Stimulated activated CD8-positive, alpha-beta memory T cell treated with anti-CD3 and anti-CD28 coated beads, Interleukin-7, amount 100 ng/mL, for 1 hour (primary cell): ENCODE measurements around the gene SLC25A21.

Experiments
- DNase-seq, 2 donors: peaks; one replicate each; pipeline ENCODE4 v3.0.0-alpha.2; 2020; ENCODE audit warnings: low read depth in 2 of 2

The SLC25A21 gene

DNA sequence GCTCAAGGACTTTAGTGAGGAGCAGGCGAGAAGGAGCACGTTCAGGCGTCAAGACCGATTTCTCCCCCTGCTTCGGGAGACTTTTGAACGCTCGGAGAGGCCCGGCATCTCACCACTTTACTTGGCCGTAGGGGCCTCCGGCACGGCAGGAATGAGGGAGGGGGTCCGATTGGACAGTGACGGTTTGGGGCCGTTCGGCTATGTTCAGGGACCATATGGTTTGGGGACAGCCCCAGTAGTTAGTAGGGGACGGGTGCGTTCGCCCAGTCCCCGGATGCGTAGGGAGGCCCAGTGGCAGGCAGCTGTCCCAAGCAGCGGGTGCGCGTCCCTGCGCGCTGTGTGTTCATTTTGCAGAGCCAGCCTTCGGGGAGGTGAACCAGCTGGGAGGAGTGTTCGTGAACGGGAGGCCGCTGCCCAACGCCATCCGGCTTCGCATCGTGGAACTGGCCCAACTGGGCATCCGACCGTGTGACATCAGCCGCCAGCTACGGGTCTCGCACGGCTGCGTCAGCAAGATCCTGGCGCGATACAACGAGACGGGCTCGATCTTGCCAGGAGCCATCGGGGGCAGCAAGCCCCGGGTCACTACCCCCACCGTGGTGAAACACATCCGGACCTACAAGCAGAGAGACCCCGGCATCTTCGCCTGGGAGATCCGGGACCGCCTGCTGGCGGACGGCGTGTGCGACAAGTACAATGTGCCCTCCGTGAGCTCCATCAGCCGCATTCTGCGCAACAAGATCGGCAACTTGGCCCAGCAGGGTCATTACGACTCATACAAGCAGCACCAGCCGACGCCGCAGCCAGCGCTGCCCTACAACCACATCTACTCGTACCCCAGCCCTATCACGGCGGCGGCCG is 509.6 kb downstream of the SLC25A21 start:
- no peak for DNase-seq

DNA sequence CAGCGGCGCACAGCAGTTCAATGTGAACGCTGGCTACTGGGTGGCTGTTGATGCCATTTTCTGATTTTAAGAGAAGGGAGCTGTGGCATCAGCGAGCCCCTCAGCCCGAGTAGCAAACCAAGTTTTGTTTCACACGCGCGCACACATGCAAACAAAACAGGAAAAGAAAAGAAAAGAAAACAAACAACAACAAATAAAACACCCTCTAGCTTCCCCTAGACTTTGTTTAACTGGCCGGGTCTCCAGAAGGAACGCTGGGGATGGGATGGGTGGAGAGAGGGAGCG is 510.2 kb downstream of the SLC25A21 start:
- no peak for DNase-seq

DNA sequence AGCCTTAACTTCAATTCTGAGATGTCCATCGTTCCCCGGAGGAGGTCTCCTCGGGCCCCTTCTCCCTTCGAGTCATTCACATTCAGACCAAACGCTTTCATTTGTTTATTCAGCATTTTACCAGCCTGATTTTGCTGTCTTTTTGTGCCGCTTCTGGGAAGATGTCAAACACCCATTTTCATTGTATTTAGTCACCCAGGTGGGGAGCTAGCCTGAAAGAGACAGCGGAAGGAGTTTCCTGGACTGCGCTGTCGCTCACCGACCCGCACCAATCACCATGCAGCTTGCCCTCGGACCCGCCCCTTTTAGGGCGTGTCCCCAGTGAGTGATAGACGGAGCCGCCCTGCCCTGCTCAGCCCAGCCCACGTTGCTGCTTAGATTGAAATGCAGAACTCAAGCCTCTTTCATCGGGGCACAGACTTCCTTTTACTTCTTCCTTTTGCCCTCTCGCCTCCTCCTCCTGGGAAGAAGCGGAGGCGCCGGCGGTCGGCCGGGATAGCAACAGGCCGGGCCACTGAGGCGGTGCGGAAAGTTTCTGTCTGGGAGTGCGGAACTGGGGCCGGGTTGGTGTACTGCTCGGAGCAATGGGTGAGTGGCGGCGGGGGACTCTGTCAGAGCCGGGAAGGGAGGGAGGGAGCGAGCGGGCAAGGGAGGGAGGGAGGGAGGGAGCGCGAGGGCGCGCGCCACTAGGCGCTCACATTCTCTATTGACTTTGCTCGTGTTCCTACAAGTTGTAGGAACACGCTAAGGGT is 510.7 kb downstream of the SLC25A21 start, which contains the start of gene PAX9:
TSS of gene PAX9 (plus strand) at position 355 of the 752 bp plus-strand sequence. CDS start at position 585, 230 bp downstream.
- DNase-seq, result no peak

DNA sequence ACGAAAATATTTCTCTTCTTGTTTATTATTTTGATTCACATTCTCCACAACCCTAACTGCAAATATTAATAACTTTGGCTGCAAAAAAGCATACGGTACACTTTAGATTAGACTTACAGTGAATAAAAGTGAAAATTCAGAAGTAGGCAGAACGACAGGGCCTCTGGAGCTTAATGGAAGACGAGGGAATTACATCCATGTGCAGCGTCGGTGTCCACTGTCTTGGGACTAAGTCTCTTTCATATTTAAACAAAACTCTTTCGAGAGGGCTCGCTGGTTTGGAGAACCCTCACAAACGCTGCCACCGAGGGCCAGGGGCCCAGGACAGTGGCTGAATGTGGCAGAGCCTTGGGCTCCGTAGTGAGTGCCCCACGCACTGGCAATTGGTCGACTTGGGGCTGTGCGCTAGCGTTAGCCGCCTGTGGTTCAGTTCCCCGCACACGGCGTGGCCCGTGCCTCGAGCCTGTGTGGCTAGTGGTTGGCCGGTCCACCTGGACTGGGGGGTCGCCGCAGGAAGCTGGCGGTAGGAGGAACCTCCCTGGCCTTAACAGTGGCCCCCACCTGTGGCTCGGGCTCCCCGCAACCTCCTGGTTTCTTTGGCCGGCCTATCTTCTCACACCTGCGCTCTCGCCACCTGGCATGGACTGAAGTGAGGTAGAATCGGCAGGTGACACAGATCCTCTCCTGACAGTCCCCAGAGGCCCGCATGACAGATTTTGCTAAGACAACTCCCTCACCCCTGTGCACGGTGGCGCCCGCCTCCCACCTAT is 511.5 kb downstream of the SLC25A21 start:
- DNase-seq, result no peak

DNA sequence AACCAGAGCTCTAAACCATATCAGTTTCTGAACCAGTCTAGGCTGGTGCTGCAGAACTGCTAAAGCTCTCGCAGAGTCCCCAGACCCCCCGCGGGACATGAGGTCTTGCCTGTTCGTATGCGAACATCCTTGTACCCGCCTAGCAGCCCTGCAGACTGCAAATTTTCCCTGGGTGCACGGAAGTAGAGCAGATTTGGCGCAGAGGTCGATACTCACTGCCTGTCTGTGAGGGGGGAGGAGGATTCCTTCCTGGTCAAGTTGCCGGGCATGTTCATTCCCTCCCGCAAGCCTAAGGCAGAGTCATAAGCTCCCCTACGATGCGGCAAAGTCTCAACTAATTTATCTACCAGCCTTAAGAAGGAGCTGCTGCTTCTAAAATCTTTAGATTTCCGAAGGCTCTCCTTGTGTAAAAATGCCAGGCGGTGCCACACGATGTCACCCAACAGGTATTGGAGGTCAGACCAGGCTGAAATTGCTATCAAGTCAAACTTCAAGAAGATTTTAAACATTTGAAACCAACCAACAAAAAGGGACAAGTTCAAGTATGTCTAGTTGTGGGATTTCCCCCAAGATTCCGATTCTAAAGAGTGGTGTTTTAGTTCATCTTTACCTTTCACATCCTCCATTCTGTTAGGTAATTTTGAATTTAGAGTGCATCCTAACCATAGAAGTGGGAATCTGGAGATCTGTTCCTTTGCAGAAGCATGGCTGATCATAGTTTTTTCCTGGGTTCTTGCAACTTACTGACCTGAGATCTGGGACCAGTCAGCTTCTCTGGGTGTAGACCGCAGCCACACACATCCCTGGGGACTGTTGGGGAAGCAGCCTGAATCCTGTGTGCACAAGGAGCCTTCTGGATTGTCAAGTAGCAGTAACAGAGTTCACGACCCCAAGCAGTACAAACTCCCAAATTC is 512.3 kb downstream of the SLC25A21 start:
- DNase-seq, result no peak

DNA sequence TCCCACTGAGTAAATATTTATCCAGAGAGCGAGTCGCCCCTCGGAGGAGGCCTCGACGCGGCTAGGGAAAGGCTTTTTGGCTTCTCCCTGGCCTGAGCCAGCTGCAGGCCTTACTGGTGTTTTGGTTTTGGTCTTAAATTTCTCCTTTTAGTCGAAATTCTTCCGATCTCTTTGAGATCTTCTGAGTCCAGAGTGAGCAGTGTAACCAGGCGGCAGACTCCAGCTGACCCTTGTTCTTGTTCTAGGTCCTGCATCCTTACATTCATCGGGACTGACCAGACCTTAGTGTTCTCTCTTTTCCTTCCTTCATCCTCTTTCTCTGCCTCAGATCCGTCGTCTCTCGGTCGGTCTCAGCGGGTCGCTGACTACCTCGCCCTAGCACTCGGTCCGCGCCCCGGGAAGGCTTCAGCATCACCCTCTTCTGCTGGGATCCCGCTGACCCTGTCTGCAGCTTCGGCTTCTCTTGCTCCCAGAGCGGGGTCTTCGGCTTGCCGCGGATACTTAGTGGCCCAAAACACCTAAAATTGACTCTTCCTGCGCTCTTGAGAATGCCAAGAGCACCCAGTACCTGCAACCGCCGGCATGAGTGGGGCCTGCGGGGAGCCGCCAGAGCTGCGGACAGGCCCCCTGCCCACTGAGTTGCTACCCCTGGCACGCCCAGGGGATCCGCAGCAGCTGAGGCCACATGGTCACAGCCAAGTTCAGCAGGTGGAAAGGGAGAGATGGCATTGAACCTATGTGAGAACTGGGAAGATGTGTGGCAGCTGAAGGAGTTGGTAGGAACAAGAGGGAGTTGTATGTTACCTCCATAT is 513.2 kb downstream of the SLC25A21 start:
- no peak for DNase-seq

DNA sequence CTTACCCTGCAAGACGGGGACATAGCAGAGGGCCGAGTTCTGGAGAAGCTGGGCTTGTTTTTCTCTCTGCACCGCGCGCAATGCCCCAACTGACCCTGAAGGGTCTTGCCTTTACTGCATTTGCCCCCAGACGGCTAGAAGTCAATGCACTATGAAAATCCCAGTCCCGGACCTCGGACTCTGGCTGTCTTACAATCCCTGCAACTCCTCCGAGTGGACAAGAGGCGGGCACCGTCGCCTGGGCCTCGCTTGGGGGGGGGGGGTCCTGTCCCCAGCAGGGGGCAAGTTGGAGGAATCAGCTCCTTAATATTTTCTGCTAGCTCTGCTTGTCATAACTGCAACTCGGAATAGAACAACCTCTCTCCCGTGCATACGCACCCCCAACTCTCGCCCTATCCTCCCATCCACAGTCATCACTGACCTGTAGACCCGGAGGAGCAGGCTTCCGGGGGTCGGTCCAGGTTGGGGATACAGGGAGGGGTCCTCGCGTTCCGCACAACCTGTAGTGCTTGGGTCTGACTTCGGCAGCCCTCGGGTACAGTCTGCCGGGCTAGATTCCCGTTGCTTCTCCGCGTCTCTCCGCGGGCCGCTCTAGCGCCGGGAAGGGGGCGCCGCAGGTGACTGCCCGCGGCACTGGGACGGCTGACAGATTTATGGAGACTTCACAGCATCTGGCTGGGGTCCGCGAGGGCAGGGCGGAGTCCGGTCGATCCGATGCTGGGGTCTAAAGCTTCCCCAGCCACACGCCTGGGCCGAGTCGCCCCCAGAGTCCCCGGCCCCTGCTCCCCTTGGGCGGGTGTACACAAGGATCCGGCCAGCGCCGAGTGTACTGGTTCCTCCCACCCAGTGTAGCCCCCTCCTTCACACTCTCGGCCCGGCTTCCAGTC is 514.0 kb downstream of the SLC25A21 start:
- DNase-seq, result no peak

DNA sequence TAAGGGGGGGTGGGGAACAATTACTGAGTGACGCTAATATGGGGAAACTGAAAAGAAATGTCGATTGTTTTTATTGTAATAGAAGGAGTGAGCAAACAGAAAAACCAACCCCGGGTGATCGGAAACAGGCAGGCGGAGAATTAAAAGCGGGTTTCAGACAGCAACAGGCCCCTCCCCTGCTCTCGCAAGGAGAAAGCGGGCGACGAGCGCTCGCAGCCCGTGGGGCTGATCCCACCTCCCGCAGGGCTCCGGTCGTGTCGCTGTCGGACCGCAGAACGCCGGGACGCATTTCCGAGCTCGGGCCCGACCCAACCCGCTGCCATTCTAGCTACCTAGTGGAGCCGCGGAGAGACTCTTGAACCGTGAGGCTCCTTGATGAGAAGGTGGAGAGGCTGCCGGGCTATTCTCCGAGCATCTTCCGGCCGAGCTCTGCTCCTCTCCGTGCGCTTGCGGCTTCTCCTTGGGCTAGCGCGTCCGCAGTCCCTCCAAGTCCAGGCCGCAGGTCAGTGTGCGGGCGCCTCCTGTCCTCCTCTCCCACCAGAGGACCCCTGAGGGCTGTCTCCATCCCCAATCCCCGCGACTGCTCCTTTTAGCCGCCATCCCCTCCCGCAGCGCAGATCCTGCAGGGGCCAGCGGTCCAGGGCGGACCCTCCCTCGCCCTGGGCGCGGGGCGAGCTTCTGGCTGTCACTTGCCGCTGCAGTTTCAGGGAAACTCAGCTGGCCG is 514.8 kb downstream of the SLC25A21 start:
- DNase-seq, result no peak

DNA sequence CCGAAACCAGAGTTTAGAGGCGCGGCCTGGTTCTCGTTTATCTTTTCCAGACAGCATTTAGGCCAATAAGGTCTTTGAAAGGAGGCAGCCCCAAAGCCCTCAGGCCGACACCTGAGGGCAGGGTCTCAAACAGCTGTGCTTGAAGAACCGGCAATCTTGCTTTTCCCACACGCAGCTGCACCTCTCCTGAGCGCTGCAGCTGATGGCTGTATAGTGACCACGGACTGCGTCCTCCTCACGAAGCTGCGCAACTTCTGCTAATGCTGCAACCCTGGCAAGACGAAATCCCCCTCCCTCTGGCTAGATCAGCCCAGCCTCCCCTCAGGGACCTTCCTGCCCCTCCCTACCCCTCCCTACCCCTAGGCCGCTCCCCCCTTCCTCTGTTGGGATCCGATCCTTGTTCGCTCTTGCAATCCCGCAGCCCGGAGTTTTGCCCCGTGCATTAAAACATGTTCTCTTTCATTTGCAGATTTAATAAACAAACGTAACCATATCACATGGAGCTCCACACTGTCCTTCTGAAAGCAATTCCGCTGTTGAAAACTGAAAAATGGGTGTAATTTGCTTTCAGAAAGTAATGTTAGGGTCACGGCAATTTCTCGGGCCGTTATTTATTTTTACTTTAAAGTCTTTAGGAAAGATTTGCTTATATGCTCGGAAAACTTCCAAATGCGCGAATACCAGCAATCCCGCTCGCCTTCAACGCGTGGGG is 515.6 kb downstream of the SLC25A21 start:
- DNase-seq, result no peak

DNA sequence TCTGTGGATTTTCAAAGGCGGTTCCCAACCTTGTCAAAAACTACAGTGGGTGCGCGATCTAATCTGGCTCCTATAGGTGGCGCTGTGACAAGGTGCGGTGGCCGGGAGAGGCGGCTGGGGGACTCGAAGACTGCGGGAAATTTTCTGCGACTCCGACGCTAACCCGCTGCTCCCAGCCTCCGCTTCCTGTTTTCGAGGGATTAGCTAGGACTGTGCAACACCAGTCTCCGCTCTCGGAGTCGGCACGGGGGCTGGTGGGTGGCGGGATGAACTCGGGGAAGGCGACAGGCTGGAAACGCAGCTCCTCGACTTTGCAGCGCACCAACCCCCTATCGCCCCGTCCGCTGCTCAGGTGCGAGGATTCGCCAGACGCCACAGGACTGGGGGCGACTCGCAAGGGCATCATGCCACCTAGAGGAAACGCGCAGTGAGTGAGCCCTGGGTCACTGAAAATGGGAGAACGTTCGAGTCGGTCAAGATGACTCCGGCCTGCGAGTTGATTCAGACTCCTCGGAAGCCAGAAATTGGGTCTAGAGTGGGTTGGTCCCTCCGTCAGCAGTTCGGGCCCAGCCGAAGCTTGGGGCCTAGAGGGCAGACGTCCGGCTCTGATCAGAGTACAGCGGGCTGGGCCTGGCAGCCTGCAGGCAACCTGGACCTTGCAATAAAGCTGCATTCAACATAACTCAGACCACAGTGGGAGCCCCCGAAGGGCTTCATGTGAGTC is 516.3 kb downstream of the SLC25A21 start:
- DNase-seq, result no peak

DNA sequence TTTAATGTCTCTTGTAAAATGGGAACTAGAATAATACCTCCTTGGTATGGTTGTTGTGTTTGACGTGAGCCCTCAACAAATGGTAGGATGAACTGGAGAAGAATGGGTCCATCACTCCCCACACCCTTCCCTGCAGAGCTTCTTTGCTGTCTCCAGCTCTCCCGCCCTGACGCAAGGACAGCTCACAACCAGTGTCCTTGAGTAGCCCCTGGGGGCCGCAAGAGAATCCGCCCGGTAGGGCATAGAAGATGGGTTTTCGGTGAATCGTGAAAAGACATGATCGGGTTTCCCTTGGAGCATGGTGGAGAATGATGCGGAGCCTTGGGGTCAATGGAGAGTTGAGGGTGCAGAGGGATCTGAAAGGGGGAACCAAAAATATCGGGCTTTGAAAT is 516.8 kb downstream of the SLC25A21 start:
- DNase-seq, result no peak

DNA sequence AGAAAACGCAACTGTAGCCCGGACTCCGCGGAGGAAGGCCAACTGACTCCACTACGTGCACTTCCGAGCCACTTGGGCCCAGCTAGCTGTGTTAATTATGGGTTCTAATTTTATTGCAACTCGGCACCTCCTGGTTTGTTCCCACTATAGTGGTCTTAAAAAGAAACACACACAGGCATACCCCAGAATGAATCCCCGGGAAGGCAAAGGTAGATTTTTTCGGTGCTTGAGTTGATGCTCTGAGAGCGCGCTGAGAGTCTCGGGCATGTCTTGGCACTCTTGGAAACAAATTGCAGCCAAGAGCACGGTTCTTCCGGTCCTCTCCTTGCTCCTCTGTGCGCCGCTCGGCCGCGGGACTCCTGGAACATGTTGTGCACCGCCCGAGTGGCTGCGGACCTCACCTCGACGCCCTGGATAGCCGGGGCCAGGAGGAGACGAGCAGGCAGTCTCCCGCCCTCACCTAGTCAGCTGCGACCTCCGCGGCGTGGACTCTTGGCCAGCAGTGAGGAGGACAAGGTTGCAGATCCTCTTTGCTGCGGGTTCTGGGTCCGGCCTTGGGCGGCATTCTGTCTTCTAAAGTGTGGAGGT is 517.5 kb downstream of the SLC25A21 start:
- DNase-seq, result no peak

DNA sequence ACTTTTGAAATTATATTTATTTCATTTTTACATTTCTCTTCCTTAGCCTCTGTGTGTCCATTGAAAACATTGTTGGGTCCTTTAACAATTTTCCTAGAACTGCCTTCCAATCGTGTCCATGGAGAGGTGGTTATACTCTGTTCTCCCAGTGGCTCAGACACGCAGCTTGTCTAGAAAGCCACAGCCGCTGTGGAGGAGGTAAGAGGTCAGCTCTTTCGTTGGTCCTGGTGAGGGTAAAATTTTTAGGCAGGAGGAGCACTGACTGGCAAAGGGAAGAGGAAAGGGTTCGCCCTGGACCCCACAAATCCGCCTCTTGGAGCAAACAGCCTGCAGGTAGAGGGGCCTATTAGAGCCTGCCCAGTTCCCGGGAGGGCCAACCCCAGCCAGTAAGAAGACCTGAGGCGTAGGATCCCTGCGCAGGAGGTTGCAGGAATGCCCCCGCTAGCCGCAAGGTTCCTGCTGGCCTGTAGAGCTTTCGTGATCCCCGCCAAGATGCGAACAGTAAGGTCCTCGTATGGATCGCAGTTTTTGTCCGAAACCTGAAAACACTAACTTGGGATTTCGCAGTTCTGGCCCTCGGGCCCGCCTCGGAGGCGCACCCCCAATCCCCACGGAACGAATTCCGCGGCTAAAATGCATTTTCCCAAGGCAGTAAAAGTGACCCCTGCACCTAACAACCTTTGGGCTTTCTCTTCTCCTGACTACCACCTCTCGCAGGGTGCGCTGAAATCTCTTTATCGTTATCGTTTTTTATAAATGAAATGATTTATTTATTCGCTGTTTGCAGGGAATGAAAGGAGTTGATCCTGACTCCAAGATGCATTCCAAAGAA is 518.2 kb downstream of the SLC25A21 start:
- no peak for DNase-seq

DNA sequence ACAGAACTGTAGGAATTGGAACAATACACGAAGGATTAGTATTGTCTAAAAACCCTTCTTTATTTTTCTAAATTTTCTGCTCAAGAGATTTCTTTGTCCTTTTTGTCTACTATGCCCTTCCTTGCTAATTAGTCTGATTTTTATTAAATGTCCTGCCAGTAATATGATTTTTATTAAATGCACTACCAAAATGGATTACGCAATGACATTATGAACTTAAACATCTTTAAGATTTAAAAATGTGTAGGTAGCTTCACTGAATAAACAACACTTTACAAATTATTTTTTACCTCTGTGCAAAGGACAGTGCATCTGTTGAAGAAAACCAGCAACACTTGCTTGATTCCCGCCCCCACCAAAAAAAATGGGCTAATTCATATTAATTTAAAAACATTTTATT is 519.0 kb downstream of the SLC25A21 start:
- no peak for DNase-seq

DNA sequence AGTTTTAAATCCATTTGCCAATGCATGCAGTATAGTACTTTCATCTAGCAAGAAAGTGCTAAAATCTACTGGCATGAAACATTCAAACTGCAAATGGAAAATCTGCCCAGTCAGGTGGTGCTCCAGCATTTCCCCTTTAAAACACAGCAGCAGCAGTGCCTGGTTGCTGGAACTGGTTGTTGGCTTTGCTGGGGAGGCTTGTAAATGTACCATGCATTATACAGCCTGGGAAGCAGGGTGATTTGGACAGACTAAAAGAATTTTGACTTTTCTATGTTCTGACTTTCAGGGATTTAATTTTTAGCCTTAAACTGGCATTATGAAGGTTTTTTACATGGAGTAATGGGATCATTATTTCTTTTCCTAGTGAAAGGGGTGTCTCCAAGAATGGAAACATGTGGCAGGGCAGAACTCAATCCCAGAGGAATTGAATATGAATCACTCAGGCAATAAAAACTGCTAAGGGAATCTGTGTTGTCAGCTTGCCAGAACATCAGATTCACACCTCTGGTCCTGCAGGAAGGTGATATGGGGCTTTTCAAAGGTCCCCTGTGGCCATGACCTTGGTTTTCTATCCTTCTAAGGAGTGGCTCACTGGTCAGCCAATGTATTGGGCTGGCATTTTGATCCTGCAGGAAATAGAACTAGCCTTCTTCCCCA is 519.7 kb downstream of the SLC25A21 start:
- DNase-seq, result no peak
